ENCODE results near the gene DOCK9.
A peak's percentile ranks its signal among the peaks of the same experiment; 100 is the strongest.

The DOCK9 gene

DNA sequence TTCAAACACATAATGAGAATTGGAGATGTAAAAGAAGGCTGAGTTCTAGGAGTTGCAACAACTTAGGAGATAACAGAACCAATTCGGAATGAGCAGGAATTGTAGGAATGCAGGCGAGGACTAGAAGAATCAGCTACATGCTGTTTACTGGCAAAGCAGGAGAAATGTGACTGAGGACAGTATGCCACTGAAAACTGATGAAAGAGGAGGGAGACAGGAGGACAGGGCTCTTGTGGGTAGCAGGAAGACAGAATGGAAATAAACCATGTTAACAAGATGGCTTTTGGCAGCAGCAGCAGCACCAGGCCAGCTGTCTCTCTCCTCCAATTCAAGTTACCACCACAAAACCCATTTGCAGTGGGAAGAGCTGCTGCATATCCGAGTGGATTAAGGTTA, 134.4 kb downstream of the DOCK9 start:
- DNase-seq = no peak

DNA sequence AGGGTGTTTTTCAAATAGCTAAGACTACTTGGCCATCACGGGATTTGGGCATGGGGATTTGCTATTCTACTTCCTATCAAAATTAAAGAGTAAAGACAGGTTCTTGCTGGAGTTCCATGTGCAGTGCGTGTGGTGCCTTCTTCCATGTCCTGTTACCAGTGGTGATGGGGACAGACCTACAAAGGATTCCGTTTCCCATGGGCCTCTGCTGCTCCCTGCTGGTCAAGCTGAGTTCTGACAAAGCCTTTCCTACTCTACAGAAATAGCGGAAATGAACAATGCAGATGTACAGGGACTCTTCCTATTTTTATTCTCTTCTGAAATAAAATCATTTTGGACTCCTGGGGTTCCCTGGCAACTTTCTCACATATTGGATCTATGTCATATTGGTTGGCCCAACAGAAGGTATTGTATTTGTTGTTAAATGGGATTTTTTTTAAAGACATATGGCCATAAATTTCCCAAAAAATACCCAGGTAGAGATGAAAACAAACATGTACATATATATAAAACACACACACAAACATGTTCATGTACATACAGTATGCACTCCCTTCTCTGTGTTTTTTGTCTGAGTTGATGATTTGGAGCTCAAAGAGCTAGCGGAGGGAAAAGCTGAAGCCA, 134.9 kb downstream of the DOCK9 start:
- peak; percentile 34 to 62 for DNase-seq

DNA sequence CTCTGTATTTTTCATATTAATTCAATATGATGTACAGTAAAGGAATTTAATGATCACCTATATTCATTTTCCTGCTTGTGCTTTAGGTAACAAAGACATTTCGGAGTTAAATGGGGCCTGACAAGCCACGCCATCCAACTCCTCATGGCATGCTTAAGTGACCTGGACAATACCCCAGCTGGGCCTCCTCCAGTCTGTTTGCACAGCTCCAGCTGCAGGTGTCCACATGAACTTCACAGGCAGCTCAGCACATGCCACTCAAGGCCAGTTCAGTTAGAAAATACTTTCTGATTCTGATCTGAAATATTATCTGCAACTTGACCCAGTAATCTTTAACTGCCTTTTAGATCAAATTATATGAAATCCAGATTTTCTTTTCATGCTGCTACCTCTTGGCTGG, 135.8 kb downstream of the DOCK9 start:
- no peak for DNase-seq

DNA sequence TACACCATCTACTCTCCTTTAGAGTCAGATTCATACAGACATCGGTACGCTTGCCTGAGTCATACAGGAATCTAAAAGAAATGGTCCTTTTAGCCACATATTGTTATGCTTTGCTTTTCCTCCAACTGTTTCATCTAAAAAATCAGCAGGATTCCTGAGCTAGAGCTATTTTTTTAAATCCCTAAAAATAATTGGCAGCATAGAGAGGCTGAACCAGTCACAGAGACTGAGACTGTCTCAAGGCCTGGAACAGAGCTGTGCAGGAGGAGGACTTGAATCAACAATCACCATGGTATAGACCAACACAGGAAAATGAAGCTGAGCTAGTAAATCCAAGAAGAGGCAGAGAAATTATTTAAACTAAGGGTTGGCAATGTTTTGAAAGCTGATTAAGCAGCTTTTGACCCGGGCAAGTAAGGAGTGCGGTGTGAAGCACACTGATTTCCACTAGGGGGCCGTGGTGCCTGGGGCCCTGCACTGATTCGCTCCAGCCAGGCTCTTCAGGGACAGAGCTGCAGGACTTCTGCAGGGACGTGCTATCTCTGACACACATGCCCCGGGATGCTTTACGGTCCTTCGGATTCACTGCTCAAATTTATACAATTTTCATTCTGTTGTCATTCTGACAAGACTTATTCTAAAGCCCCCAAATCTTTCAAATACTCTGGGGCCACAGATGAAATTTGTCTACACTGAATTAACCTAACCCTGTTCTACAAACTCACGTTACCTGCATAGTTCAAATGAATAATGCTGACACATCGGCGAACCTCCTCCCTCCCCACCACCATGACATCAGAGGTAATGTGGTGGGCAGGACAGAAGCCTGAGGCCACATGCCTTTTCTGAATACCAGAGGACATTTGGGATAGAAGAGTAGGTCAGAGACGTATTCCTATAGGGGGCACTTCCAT, 137.8 kb downstream of the DOCK9 start:
- peak; percentile 18 to 29 for DNase-seq

DNA sequence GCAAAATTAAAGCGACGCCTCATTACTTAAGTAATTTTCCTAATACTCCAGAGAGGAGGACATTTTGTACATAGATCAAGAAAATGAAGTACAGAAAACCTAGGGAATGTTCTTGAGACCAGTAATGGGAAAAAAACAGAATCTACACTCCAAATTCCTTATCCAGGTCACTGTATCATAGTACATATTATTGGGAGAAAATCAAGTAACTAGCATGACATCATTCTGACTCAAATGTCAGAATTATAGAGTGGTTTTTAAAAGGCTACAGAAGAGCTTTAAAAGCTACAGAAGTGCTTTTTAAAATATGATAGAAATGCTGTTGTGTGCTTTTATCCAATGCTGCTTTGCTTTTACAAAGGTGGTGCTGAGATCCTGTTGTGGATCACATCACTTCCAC, 139.1 kb downstream of the DOCK9 start:
- no peak for DNase-seq

DNA sequence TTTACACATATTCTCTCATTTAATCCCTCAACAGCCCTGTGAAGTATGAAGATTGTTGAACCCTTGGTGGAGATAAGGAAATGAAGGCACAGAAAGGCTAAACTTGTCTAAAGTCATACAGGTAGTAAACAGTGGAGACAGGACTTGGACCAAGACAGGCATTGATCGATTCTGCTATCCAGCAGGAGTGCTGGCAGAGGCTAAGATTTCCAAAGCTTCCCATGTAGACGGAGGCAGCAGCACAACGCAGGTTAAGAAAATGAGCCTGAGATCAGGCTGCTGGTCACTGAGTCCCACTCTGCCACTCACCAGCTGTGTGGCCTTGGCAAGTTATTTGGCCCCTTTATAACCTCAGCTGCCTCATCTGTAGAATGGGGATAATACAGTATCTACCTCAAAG, 140.0 kb downstream of the DOCK9 start:
- DNase-seq = no peak

DNA sequence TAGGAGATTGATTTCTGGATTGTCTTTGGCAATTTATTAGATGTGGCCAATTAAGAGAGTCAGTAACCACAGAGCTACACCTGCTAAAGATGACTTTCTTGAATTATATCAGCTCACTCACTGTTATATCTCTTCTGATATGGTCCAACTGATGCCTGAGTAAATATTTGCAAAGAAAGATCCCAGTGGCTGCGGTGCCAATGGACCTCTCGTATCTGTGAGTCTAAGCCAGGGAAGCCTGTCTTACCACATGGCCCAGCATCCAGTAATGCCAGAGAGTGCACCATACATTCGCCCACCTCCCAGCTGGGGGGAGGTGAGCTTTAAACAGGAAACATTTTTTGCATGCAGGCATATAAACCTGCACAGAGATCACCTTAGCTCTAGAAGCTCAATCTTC, 142.7 kb downstream of the DOCK9 start:
- no peak for DNase-seq

DNA sequence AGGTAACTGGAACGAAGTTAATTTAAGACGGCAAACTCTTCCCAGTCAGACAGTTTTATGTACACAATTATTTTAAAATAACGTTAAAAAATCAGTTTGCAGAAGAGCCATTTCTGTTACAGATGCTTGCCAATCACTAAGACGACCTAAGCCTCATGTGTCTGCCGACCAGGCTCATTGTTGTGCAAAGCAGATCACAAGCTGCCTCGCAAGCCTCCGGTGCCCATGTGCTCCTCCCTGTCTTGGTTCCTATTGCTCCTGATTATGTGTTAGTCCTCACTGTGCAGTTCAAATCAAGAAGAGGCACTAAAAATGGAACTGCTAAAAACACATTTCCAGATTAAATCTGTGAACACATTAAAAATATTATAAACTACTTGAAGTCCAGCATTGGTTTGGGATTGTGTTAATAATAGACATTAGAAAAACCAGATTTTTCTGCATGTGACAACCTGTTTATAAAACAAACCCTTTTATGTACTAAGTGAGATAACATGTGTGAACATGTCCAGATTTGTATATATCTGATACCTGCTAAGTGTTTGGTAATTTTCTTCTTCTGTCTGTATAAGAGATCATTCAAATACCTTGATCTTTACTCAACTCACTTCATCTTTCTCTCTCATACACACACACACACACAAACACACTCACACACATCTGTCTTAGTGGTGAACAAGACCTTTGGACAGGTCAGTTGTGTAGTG, 143.5 kb downstream of the DOCK9 start:
- DNase-seq = no peak

DNA sequence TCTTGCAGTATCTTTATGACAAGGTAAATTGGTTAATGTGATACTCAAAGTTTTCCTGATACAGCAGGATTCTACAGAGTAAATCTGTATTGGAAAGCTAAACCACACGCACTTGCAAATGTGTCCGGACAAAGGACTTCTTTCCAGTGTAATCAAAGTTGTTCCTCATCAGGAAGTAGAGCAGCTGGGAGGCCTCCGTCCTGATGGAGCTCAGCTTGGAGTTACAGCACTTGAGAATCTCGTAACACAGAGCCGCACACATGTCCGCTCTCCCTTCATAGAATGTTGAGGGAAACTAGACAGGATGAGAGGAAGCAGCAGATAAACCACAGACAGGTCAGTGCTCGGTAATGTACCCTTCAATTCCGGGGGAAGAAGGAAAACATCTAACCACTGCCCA, 146.6 kb downstream of the DOCK9 start:
- DNase-seq = no peak

DNA sequence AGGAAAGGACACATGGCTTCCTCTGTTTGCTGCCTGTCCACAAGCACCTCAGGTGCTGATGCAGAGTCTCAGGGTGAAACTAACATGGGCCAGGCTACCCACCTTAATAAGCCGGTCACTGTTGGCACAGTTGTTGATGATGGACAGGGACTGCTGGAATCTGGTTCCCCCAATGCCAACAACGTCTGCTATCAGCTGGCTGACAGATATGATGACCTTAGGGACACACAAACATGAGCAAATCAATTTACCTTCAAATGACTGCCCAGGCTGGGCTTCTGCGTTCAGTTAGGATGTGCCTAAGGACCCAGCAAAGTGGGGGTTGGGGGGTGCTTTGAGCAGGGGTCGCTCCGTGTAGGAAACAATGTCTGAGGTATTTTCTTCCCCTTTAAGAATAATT, 148.3 kb downstream of the DOCK9 start:
- DNase-seq = no peak

DNA sequence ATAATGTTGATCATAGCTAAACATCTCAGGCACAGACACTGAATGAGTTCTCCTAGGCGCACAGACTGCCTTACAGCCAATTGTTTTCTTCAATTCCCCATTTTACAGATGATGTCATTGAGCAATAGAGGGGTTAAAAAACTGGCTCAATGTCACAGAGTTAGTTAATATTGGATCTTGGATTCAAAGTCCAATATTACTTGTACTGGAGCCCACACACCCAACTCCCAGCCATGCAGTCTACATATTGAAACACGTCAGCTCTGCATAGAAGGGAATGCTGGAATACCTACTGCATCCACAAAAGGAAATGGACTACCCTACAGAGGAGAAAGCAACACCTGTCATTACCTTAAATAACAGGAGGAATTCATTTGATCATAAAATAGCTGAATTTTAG, 149.2 kb downstream of the DOCK9 start:
- no peak for DNase-seq

DNA sequence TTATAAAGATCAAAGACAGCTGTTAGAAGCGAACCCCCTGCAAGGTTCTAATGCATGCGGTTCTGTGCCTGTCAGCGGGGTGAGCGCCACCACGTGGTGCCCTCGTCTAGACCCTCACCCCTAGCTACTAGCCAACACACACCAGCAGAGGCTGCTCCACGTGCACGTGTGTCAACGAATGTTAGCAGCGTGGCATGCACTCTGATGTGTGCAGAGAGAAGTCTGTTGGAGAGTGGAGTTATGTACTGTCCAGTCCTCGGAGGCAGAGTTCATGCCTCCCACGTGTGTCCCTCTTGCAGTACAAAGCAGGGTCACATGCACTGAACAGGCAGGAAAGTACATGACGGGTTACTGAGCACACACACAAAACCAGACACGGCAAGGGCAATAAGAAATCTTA, 150.4 kb downstream of the DOCK9 start:
- DNase-seq = no peak

DNA sequence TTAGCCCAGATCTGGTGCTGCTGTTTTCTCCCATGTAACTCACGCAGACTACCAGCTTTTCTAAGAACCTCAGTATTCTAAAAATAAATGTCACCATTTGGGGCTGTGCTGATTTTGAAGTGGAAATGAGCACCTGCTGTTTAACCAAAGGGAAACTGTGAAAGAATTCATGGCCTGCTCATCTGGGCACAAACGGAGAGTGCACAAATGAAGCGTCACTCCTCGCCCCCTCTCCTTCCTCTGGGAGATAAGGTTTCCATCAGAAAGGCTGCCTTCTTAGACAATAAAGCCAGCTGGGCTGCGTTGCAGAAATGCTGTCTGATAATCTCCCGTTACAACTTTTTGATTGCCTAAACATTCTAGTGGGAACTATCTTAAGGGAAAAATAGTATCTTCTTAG, 151.7 kb downstream of the DOCK9 start:
- no peak for DNase-seq

DNA sequence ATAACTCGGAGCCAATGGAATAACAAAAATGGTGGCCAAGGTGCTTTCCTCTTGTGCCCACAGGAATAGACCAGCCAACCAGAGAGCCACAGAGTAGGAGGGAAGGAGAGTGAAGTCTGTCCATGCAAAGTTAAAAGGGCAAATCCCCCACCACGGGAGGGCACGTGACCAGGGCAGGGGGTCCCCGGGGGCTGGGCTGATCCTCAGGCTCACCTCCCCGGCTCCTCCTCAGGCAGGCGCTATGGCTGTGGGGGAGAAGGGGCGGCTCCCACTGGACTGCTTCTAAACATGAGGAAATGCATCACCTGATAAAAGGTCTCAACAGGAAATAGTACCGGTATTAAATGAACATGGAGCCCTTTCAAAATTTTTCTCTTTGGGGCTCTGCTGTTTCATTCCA, 152.2 kb downstream of the DOCK9 start:
- DNase-seq = no peak

DNA sequence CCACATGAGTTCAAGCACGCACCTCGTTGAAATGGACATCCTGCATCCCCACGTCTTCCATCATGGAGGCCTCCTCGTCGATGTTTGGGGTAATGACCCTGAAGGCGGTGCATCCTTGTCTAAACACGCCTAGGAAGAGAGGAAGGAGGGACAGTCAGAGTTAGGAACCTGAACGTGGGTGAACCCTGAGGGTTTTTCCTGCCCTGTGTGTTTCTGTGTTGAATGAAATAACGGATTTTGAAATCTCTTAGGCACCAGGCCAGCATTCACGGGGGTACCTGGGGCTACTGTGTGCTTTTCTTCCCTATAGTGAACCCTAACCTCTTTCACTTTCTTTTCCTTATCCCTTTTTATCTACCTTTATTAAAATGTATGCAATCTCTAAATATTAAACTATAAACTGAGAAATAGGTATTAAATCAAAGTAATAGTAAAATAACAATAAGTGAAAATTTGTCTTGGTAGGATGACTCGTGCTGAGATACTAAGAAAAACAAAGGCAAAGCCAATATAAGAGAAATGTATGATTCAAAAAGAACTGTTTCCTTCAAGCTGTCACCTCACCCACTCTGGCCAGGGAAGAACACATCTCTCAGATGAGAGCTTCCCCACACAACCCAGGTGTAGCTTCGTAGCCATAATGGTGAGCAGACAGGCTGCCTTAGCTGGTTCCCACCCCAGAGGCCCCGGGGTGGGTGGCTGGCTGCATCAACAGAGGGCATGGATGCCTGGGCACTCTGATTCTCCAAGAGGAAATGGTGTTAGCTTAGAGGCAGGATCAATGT, 153.3 kb downstream of the DOCK9 start:
- no peak for DNase-seq

DNA sequence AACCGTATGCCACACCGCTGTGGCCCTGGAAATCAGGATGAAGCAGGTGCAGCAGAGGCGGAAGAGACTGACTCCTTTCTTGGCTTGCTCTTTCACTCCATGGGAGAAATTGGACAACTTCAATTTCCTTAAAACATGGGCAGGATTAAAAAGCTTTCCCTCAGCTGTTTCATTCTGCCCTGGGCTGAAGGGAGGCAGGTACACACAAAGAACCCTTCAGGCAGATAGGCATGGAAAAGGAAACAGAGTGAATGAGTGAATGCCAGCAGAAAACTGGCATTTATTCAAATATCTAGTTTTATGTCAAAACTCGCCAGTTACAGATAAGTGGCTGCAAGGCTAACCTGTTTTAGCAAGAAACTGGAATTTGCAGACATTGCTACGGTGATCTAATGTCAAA, 154.4 kb downstream of the DOCK9 start:
- no peak for DNase-seq

DNA sequence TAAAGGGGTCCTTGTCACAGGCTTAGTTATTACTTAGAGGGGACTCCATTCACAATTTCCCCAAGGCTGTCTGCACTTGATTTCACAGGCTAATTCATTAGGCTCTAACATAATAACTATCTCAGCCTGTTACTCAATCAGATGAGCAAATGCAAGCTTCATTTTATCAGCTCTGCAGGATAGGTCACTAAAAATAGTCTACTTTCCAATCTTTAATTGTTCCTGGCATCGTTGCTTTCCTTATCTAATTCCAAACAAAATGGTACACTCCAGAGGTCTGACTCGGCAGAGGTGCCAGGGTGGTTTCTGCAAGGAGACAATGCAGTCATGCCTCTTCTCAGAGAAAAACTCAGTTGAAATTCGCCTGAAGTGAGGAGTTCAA, 155.6 kb downstream of the DOCK9 start:
- DNase-seq = no peak

DNA sequence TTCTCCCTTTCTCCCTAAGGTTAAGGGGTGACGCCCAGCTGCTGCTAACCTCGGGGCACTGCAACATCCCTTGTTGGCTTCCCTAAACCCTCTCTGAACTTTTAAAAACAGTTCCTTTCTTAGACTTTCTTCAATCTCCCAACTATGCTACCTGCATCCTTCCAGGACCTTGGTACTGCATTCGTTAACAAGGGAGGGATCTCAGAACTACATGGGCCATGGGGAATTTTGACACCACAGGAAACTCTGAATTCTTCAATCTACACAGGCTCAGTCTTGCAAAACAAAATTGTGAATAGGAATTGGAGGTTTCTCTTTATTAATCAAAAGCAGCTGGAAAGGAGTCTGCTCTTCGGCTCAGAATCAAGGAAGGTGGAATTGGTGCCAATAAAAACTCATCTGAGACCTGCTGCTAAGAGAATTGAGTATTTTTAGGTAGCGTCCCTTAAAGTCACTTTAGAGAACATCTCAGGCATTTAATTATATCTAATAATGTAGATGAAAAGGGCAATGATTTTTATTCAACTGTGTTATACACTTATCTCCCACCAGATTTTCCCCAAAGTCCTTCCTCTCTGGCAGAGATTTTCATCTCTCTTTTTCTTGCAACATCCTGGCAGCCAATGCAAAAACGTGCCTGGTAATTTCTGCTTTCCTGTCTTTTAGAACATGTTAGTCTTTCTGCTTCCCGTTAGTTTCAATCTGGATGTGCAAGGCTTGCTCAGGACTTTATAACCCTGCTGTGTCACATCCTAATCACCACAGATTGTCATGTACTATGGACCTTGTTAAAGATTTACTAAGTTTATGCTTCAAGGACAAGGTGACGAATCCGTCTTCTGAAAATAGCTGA, 156.3 kb downstream of the DOCK9 start:
- no peak for DNase-seq

DNA sequence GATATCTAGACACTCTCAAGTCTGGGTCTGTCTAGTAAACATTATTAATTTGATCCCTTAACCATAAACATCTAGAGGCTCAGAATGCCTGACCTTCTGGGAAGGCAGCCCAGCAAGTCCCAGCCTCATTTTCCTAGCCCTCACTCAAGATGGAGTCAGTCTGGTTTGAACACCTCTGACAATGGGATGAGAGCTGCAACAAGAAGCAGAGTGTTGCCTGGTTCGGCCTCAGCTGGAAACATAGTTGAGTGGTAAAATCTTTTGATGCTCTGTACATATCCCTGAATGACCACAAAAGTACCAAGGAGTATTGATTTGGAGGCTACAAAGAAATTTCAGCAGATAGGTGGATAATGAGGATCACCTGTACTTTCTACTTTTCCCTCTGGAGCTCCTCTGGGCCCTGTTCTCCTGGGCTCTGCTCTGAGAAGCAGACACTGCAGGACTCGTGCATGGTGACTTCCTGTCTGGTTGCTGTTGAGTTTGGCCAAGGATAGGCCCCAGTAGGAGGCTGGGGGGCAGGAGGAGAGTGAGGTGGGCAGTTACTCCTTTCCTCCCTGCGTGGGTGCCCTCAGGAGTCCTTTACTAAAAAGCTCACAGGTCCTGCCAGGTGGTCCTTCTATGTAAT, 157.0 kb downstream of the DOCK9 start:
- no peak for DNase-seq

DNA sequence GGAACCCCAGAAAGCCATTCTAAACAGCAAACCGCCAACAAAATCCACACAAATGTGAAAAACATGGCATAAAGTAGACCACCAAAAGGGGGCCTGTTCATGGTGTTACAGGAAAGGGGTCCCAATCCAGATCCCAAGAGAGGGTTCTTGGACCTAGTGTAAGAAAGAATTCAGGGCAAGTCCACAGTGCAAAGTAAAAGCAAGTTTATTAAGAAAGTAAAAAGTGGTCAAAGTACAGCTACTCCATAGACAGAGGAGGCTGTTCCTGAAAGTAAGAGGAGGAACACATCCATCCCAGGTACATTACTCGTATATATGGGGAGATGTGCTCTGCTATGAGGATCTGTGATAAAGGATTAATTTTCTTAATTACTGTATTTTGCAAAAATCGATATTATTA, 157.6 kb downstream of the DOCK9 start:
- DNase-seq = no peak

DNA sequence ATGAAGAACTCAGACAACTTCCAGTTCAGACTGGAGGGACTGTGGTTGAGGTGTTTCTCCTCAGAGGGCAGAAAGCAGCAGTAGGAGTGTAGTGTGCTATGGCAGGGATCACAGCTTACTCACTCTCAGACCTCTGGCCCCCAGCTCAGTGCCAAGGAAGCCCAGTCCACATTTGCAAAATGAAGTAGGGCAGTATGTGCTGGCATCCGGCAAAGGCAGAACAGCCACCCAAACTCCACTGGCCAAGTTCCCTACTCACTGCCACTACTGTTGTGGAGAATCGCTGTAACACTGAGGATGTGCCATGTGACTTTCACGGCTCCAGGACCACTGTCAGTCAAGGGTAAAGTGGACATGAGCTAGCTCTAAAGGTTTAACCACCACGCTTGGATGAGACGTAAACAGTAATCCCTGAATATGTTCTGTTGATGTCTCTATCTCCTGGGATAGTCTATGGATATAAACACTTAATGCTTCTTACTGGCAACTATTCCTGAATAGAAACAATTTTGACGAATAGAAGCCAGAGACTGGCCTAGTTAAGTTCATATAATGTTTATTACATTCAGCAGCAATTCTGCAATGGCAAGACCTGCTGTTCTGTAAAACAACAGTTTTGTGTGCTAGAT, 158.4 kb downstream of the DOCK9 start:
- no peak for DNase-seq
